Peyer's patch (tissue), 4 donors: ENCODE data around the gene CPPED1. TPM values are rescaled to one million over a fixed set of nuclear protein-coding genes. Genes with fewer than 3 reads are reported as not detected.

Source experiments
- DNase-seq, 3 donors: peaks; one replicate each; pipeline ENCODE4 v3.0.0-alpha.2; 2017 to 2019
- H3K27ac ChIP-seq, 4 donors: fragments of 200-600 bp; sonication (generic); one replicate each; pipeline ENCODE4 v1.5.1; 2016 to 2019
- H3K27me3 ChIP-seq, 2 donors: fragments of 200-600 bp; sonication (generic); one replicate each; pipeline ENCODE4 v1.5.1; 2019
- H3K36me3 ChIP-seq, 3 donors: fragments of 200-600 bp; sonication (generic); one replicate each; pipeline ENCODE4 v1.5.1; 2016 to 2019
- H3K4me1 ChIP-seq, 4 donors: fragments of 200-600 bp; sonication (generic); one replicate each; pipeline ENCODE4 v1.5.1; 2016 to 2019
- H3K4me3 ChIP-seq, 4 donors: fragments of 200-600 bp; sonication (generic); 1 replicate in 3 of 4; 2 replicates in 1 of 4; pipeline ENCODE4 v1.5.1; 2016 to 2019; ENCODE audit warnings: mild to moderate bottlenecking in 1 of 4
- H3K9me3 ChIP-seq, 4 donors: fragments of 200-600 bp; sonication (generic); one replicate each; pipeline ENCODE4 v1.5.1; 2016 to 2019; ENCODE audit warnings: mild to moderate bottlenecking in 1 of 4
- CTCF ChIP-seq, 6 experiments: fragments of 450-650 bp in 4 of 6; fragments of 200-600 bp in 2 of 6; sonication (generic) in 1 of 6; IDR thresholded peaks; one replicate each; pipeline ENCODE4 v1.5.1; 2017 to 2019; ENCODE audit warnings: antibody characterized with exemption in 6 of 6, mild to moderate bottlenecking in 3 of 6, moderate library complexity in 1 of 6
- POLR2A ChIP-seq, 2 donors: fragments of 450-650 bp; IDR thresholded peaks; one replicate each; pipeline ENCODE4 v1.5.1; 2017; ENCODE audit warnings: antibody characterized with exemption in 2 of 2, mild to moderate bottlenecking in 2 of 2, moderate library complexity in 2 of 2
- total RNA-seq, 4 donors: library from RNA; depleted of rRNA; stranded (reverse); fragments of >200 nt; gene quantifications; one replicate each; pipeline ENCODE4 v1.1.0, GENCODE V29; 2016

The CPPED1 gene
- total RNA-seq, 4 donors from 2014 or later: 26.7 to 47.9 (median 36.3) TPM

- H3K27ac ChIP-seq: no peak overlapping the region
- no peaks in the 10 kb centered on the region for H3K4me1 ChIP-seq
- H3K9me3 ChIP-seq: no peaks in the 10 kb centered on the region
- no peak overlapping the region for H3K4me3 ChIP-seq
- no peak for DNase-seq
- TF ChIP-seq CTCF (IDR thresholded peaks at IDR 0.05) (no peak), POLR2A (IDR thresholded peaks at IDR 0.05) (no peak)
- H3K27me3 ChIP-seq: no peaks in the 10 kb centered on the region
- H3K36me3 ChIP-seq: peaks cover 0 to 14% (median 0%) of the 10 kb centered on the region in 3 donors
Measured at GRCh38 chr16:12703935-12704334, 99.8 kb downstream of the CPPED1 start.

GRCh38 chr16:12700161-12700560 lies 103.5 kb downstream of the CPPED1 start:
- DNase-seq: no peak
- Histone ChIP-seq H3K27ac (no peak overlapping the region), H3K4me1 (no peaks in the 10 kb centered on the region), H3K36me3 (peaks cover 0 to 14% (median 0%) of the 10 kb centered on the region in 3 donors), H3K27me3 (no peaks in the 10 kb centered on the region), H3K4me3 (no peak overlapping the region), H3K9me3 (no peaks in the 10 kb centered on the region)
- TF ChIP-seq POLR2A (IDR thresholded peaks at IDR 0.05) (no peak), CTCF (IDR thresholded peaks at IDR 0.05) (no peak)

- Histone ChIP-seq H3K27ac (no peak overlapping the region), H3K9me3 (no peaks in the 10 kb centered on the region), H3K36me3 (peaks cover 0 to 8% (median 0%) of the 10 kb centered on the region in 3 donors), H3K27me3 (no peaks in the 10 kb centered on the region), H3K4me3 (no peak overlapping the region), H3K4me1 (no peaks in the 10 kb centered on the region)
- no peak for DNase-seq
- TF ChIP-seq CTCF (IDR thresholded peaks at IDR 0.05) (no peak), POLR2A (IDR thresholded peaks at IDR 0.05) (no peak)
Measured at GRCh38 chr16:12699161-12699560, 104.5 kb downstream of the CPPED1 start.

GRCh38 chr16:12697437-12697836 lies 106.2 kb downstream of the CPPED1 start:
- Histone ChIP-seq H3K4me1 (no peaks in the 10 kb centered on the region), H3K9me3 (no peaks in the 10 kb centered on the region), H3K27ac (no peak overlapping the region), H3K4me3 (no peak overlapping the region), H3K36me3 (peaks cover 0 to 16% (median 0%) of the 10 kb centered on the region in 3 donors), H3K27me3 (no peaks in the 10 kb centered on the region)
- no peak for DNase-seq
- TF ChIP-seq CTCF (IDR thresholded peaks at IDR 0.05): no peak
- no peak for TF ChIP-seq POLR2A (IDR thresholded peaks at IDR 0.05)

- Histone ChIP-seq H3K4me1 (no peaks in the 10 kb centered on the region), H3K9me3 (no peaks in the 10 kb centered on the region), H3K27me3 (no peaks in the 10 kb centered on the region), H3K36me3 (peaks cover 0 to 11% (median 0%) of the 10 kb centered on the region in 3 donors), H3K27ac (no peak overlapping the region), H3K4me3 (no peak overlapping the region)
- TF ChIP-seq CTCF (IDR thresholded peaks at IDR 0.05) (no peak), POLR2A (IDR thresholded peaks at IDR 0.05) (no peak)
- DNase-seq: no peak
Measured at GRCh38 chr16:12695454-12695853, 108.2 kb downstream of the CPPED1 start.

GRCh38 chr16:12690024-12690423 lies 113.7 kb downstream of the CPPED1 start:
- no peak overlapping the region for H3K4me3 ChIP-seq
- H3K36me3 ChIP-seq: peaks cover 0 to 11% (median 0%) of the 10 kb centered on the region in 3 donors
- H3K4me1 ChIP-seq: no peaks in the 10 kb centered on the region
- H3K27me3 ChIP-seq: no peaks in the 10 kb centered on the region
- DNase-seq: no peak
- no peak overlapping the region for H3K27ac ChIP-seq
- no peaks in the 10 kb centered on the region for H3K9me3 ChIP-seq
- TF ChIP-seq POLR2A (IDR thresholded peaks at IDR 0.05) (no peak), CTCF (IDR thresholded peaks at IDR 0.05) (no peak)
